ENCODE results near the gene CPSF3. TPM values are rescaled to one million over a fixed set of nuclear protein-coding genes. Genes with fewer than 3 reads are reported as not detected.

CPSF3 gene
- total and polyA plus RNA-seq, 9 of the 15 experiments (the other 6 are each of a cell fraction or from before 2014, with no cell fraction given), result 54.2 to 151 (median 94.5) TPM

DNA sequence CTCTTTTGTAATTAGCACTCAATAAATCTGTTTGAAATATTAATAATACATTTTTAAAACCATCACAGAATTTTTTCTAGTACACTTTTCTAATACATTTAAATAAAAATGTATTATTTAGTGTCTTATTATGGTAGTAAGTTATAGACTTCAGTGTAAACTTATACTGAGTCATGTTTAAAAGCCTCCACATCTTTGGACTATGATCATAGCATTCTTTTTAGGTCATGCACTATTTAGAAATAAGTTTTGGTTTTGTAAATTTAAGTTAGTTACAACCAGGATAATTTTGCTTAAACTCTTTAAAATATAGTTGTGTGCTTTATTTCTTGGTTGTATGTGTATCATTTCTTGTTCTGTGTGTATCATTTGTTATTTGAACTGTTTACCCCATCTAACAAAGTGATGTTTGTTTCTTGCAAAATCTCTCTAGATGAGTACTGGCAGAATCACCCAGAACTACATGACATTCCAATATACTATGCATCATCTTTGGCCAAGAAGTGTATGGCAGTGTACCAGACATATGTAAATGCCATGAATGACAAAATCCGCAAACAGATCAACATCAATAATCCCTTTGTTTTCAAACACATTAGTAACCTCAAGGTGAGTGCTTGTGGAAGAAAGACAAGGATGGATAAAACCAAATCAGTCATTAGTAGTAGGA lies 16.7 kb downstream of the CPSF3 start:
- intact Hi-C loops (cut with micrococcal nuclease) (no loop called here), in situ Hi-C loops (cut with MboI) (no loop called here)
- H3K4me1 ChIP-seq (replicated peaks in 1 of 2; ENCODE audit: control insufficient read depth in 2 of 2, insufficient read depth in 2 of 2, low read length in 2 of 2), result no peaks in the 10 kb centered on the region
- ATAC-seq (no peak), DNase-seq (ENCODE audit: extremely low read depth in 1 of 4, low spot score in 3 of 4) (no peak), FAIRE-seq (no peak)
- TF ChIP-seq FOXP1 (CRISPR knock-in tag; IDR thresholded peaks at IDR 0.05), result no peak
- TF ChIP-seq NFATC3 (IDR thresholded peaks at IDR 0.05), result no peak
- TF ChIP-seq, protein P1, sequence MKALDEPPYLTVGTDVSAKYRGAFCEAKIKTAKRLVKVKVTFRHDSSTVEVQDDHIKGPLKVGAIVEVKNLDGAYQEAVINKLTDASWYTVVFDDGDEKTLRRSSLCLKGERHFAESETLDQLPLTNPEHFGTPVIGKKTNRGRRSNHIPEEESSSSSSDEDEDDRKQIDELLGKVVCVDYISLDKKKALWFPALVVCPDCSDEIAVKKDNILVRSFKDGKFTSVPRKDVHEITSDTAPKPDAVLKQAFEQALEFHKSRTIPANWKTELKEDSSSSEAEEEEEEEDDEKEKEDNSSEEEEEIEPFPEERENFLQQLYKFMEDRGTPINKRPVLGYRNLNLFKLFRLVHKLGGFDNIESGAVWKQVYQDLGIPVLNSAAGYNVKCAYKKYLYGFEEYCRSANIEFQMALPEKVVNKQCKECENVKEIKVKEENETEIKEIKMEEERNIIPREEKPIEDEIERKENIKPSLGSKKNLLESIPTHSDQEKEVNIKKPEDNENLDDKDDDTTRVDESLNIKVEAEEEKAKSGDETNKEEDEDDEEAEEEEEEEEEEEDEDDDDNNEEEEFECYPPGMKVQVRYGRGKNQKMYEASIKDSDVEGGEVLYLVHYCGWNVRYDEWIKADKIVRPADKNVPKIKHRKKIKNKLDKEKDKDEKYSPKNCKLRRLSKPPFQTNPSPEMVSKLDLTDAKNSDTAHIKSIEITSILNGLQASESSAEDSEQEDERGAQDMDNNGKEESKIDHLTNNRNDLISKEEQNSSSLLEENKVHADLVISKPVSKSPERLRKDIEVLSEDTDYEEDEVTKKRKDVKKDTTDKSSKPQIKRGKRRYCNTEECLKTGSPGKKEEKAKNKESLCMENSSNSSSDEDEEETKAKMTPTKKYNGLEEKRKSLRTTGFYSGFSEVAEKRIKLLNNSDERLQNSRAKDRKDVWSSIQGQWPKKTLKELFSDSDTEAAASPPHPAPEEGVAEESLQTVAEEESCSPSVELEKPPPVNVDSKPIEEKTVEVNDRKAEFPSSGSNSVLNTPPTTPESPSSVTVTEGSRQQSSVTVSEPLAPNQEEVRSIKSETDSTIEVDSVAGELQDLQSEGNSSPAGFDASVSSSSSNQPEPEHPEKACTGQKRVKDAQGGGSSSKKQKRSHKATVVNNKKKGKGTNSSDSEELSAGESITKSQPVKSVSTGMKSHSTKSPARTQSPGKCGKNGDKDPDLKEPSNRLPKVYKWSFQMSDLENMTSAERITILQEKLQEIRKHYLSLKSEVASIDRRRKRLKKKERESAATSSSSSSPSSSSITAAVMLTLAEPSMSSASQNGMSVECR (CRISPR knock-in tag; IDR thresholded peaks at IDR 0.05), result no peak
- TF ChIP-seq, protein P2, sequence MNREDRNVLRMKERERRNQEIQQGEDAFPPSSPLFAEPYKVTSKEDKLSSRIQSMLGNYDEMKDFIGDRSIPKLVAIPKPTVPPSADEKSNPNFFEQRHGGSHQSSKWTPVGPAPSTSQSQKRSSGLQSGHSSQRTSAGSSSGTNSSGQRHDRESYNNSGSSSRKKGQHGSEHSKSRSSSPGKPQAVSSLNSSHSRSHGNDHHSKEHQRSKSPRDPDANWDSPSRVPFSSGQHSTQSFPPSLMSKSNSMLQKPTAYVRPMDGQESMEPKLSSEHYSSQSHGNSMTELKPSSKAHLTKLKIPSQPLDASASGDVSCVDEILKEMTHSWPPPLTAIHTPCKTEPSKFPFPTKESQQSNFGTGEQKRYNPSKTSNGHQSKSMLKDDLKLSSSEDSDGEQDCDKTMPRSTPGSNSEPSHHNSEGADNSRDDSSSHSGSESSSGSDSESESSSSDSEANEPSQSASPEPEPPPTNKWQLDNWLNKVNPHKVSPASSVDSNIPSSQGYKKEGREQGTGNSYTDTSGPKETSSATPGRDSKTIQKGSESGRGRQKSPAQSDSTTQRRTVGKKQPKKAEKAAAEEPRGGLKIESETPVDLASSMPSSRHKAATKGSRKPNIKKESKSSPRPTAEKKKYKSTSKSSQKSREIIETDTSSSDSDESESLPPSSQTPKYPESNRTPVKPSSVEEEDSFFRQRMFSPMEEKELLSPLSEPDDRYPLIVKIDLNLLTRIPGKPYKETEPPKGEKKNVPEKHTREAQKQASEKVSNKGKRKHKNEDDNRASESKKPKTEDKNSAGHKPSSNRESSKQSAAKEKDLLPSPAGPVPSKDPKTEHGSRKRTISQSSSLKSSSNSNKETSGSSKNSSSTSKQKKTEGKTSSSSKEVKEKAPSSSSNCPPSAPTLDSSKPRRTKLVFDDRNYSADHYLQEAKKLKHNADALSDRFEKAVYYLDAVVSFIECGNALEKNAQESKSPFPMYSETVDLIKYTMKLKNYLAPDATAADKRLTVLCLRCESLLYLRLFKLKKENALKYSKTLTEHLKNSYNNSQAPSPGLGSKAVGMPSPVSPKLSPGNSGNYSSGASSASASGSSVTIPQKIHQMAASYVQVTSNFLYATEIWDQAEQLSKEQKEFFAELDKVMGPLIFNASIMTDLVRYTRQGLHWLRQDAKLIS (CRISPR knock-in tag; IDR thresholded peaks at IDR 0.05), result no peak
- TF ChIP-seq, protein P3, sequence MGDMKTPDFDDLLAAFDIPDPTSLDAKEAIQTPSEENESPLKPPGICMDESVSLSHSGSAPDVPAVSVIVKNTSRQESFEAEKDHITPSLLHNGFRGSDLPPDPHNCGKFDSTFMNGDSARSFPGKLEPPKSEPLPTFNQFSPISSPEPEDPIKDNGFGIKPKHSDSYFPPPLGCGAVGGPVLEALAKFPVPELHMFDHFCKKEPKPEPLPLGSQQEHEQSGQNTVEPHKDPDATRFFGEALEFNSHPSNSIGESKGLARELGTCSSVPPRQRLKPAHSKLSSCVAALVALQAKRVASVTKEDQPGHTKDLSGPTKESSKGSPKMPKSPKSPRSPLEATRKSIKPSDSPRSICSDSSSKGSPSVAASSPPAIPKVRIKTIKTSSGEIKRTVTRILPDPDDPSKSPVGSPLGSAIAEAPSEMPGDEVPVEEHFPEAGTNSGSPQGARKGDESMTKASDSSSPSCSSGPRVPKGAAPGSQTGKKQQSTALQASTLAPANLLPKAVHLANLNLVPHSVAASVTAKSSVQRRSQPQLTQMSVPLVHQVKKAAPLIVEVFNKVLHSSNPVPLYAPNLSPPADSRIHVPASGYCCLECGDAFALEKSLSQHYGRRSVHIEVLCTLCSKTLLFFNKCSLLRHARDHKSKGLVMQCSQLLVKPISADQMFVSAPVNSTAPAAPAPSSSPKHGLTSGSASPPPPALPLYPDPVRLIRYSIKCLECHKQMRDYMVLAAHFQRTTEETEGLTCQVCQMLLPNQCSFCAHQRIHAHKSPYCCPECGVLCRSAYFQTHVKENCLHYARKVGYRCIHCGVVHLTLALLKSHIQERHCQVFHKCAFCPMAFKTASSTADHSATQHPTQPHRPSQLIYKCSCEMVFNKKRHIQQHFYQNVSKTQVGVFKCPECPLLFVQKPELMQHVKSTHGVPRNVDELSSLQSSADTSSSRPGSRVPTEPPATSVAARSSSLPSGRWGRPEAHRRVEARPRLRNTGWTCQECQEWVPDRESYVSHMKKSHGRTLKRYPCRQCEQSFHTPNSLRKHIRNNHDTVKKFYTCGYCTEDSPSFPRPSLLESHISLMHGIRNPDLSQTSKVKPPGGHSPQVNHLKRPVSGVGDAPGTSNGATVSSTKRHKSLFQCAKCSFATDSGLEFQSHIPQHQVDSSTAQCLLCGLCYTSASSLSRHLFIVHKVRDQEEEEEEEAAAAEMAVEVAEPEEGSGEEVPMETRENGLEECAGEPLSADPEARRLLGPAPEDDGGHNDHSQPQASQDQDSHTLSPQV (IDR thresholded peaks at IDR 0.05), result no peak
- no peak for TF ChIP-seq ZNF717 (CRISPR knock-in tag; IDR thresholded peaks at IDR 0.05)
- TF ChIP-seq, protein P4, sequence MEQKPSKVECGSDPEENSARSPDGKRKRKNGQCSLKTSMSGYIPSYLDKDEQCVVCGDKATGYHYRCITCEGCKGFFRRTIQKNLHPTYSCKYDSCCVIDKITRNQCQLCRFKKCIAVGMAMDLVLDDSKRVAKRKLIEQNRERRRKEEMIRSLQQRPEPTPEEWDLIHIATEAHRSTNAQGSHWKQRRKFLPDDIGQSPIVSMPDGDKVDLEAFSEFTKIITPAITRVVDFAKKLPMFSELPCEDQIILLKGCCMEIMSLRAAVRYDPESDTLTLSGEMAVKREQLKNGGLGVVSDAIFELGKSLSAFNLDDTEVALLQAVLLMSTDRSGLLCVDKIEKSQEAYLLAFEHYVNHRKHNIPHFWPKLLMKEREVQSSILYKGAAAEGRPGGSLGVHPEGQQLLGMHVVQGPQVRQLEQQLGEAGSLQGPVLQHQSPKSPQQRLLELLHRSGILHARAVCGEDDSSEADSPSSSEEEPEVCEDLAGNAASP (IDR thresholded peaks at IDR 0.05), result no peak
- no peak for TF ChIP-seq TARDBP (IDR thresholded peaks at IDR 0.05)
- ChIA-PET POLR2A (no interaction called here), CTCF (ENCODE audit: low intra/inter-chr PET ratio) (no interaction called here)
- WGBS (ENCODE audit: insufficient coverage, low coverage, missing lambda C conversion rate), result 92% methylated on average over 1 of the region's 1 CpG
- no peaks in the 10 kb centered on the region for H3K9me1 ChIP-seq (ENCODE audit: control insufficient read depth, insufficient read depth, low read length)
- BruUV-seq (replicated peaks), result no TSS peak
- H3K27ac ChIP-seq (ENCODE audit: extremely low read depth, low read depth, low read length), result no peak overlapping the region
- H4K20me1 ChIP-seq (replicated peaks; ENCODE audit: control insufficient read depth, insufficient read depth, low read length), result no peaks in the 10 kb centered on the region
- H3K4me2 ChIP-seq (ENCODE audit: insufficient read depth, low read length), result no peak overlapping the region
- H3K9ac ChIP-seq (ENCODE audit: insufficient read depth in 1 of 2, low read depth in 2 of 2, low read length in 2 of 2), result no peak overlapping the region
- H3K79me2 ChIP-seq (ENCODE audit: control insufficient read depth, insufficient read depth, low read length), result no peaks in the 10 kb centered on the region
- no peaks in the 10 kb centered on the region for H3K27me3 ChIP-seq (ENCODE audit: control insufficient read depth in 2 of 2, insufficient read depth in 2 of 2, low read length in 2 of 2)
- H3K9me3 ChIP-seq (replicated peaks; ENCODE audit: control insufficient read depth, insufficient read depth, low read depth, low read length), result no peaks in the 10 kb centered on the region
- peaks cover 79% of the 10 kb centered on the region for H3K36me3 ChIP-seq (ENCODE audit: control insufficient read depth, insufficient read depth, low read length)
- H3K4me3 ChIP-seq, result no peak overlapping the region
- no peak overlapping the region for H2AFZ ChIP-seq (ENCODE audit: low read depth, low read length)
